HEK293 (cell line): ENCODE data around the gene EIF4ENIF1.
"Not testable (repeated sequence)": the region's sequence is repeated elsewhere in the genome, so short reads cannot be mapped to it uniquely, and the experiment has no call there.

Source experiments
- CTCF ChIA-PET: fragments of 350-600 bp; formaldehyde crosslinking; extraction: SDS; loops from one replicate; lab custom pipeline; 2021; ENCODE audit warnings: antibody characterized with exemption; lab: Yijun Ruan, JAX
- POLR2A ChIA-PET: fragments of 300-600 bp; formaldehyde crosslinking; extraction: SDS; loops from one replicate; lab custom pipeline; 2020; ENCODE audit warnings: antibody characterized with exemption, inconsistent platforms; lab: Yijun Ruan, JAX
- H3K27ac ChIP-seq: fragments of 200-500 bp; sonication (Bioruptor generic); 2 replicates; pipeline ENCODE4 v1.5.1; 2014; ENCODE audit warnings: low read depth, low read length, control low read depth, inconsistent platforms; ENCODE audit errors: extremely low read depth
- H3K36me3 ChIP-seq, 2 experiments: fragments of 200-500 bp in 1 of 2; sonication (Bioruptor generic) in 1 of 2; 1 replicate in 1 of 2; 2 replicates in 1 of 2; pipeline ENCODE4 v1.5.1; 2014 to 2017; ENCODE audit warnings: inconsistent platforms in 2 of 2, low read length in 2 of 2; ENCODE audit not compliant: control insufficient read depth in 2 of 2, insufficient read depth in 1 of 2
- H3K4me1 ChIP-seq: fragments of 200-500 bp; sonication (Bioruptor generic); 2 replicates; pipeline ENCODE4 v1.5.1; 2014; ENCODE audit warnings: mild to moderate bottlenecking, low read length, inconsistent platforms; ENCODE audit not compliant: control insufficient read depth, insufficient read depth
- H3K4me3 ChIP-seq: 2 replicates; pipeline ENCODE4 v1.5.1; 2011; ENCODE audit warnings: low read depth, mild to moderate bottlenecking, control low read depth, low read length, moderate library complexity
- H3K9me3 ChIP-seq: fragments of 200-500 bp; sonication (Bioruptor generic); 2 replicates; pipeline ENCODE4 v1.5.1; 2014; ENCODE audit warnings: low read depth, low read length, inconsistent platforms; ENCODE audit not compliant: control insufficient read depth, insufficient read depth
- BCL6B ChIP-seq: fragments of 450-650 bp; formaldehyde crosslinking; IDR thresholded peaks from 2 replicates; pipeline ENCODE4 v1.5.1; 2017; ENCODE audit warnings: missing biosample characterization, missing genetic modification characterization
- EGR2 ChIP-seq: fragments of 450-650 bp; formaldehyde crosslinking; IDR thresholded peaks from 2 replicates; pipeline ENCODE4 v1.5.1; 2016; ENCODE audit warnings: low read depth, missing biosample characterization, missing genetic modification characterization
- GLI4 ChIP-seq: fragments of 450-650 bp; formaldehyde crosslinking; IDR thresholded peaks from 2 replicates; pipeline ENCODE4 v1.5.1; 2016; ENCODE audit warnings: missing biosample characterization, missing genetic modification characterization
- MZF1 ChIP-seq: fragments of 450-650 bp; formaldehyde crosslinking; IDR thresholded peaks from 2 replicates; pipeline ENCODE4 v1.5.1; 2017; ENCODE audit warnings: missing biosample characterization, missing genetic modification characterization, borderline replicate concordance
- PBX3 ChIP-seq: sonication (generic); formaldehyde crosslinking; IDR thresholded peaks from 2 replicates; pipeline ENCODE4 v1.8.1; 2022; ENCODE audit warnings: mild to moderate bottlenecking, moderate library complexity, missing genetic modification reagents
- REPIN1 ChIP-seq: fragments of 450-650 bp; formaldehyde crosslinking; IDR thresholded peaks from 2 replicates; pipeline ENCODE4 v1.5.1; 2017; ENCODE audit warnings: missing biosample characterization, missing genetic modification characterization, low read depth
- ZBTB17 ChIP-seq: fragments of 450-650 bp; formaldehyde crosslinking; IDR thresholded peaks from 2 replicates; pipeline ENCODE4 v1.5.1; 2016; ENCODE audit warnings: missing biosample characterization, missing genetic modification characterization
- ZFHX2 ChIP-seq: fragments of 450-650 bp; formaldehyde crosslinking; conservative IDR thresholded peaks from 2 replicates; pipeline ENCODE4 v1.5.1; 2016; ENCODE audit warnings: missing biosample characterization, missing genetic modification characterization
- ZNF148 ChIP-seq: fragments of 450-650 bp; formaldehyde crosslinking; IDR thresholded peaks from 2 replicates; pipeline ENCODE4 v1.5.0; 2017; ENCODE audit warnings: missing biosample characterization, missing genetic modification characterization, borderline replicate concordance
- ZNF157 ChIP-seq: fragments of 450-650 bp; formaldehyde crosslinking; IDR thresholded peaks from 2 replicates; pipeline ENCODE4 v1.5.1; 2016; ENCODE audit warnings: missing biosample characterization, missing genetic modification characterization
- ZNF266 ChIP-seq: fragments of 450-650 bp; formaldehyde crosslinking; IDR thresholded peaks from 2 replicates; pipeline ENCODE4 v1.5.1; 2016; ENCODE audit warnings: missing biosample characterization, missing genetic modification characterization, low read depth
- ZNF302 ChIP-seq: fragments of 450-650 bp; formaldehyde crosslinking; IDR thresholded peaks from 2 replicates; pipeline ENCODE4 v1.5.1; 2016; ENCODE audit warnings: missing biosample characterization, missing genetic modification characterization, low read depth
- ZNF366 ChIP-seq: fragments of 450-650 bp; formaldehyde crosslinking; conservative IDR thresholded peaks from 2 replicates; pipeline ENCODE4 v1.5.1; 2016; ENCODE audit warnings: missing biosample characterization, missing genetic modification characterization
- ZNF501 ChIP-seq: fragments of 450-650 bp; formaldehyde crosslinking; IDR thresholded peaks from 2 replicates; pipeline ENCODE4 v1.5.1; 2016; ENCODE audit warnings: missing biosample characterization, missing genetic modification characterization
- ZNF626 ChIP-seq: fragments of 450-650 bp; sonication (Bioruptor Pico); formaldehyde crosslinking; IDR thresholded peaks from 2 replicates; pipeline ENCODE4 v1.5.1; 2018; ENCODE audit warnings: missing biosample characterization, missing genetic modification characterization, inconsistent platforms
- ZNF830 ChIP-seq: fragments of 450-650 bp; IDR thresholded peaks from 2 replicates; pipeline ENCODE4 v1.5.0; 2018; ENCODE audit warnings: missing biosample characterization, missing genetic modification characterization, low read depth, mild to moderate bottlenecking, moderate library complexity

The EIF4ENIF1 gene

GRCh38 chr22:31495343-31495742 lies 5.7 kb upstream of the EIF4ENIF1 start:
- no peaks in the 10 kb centered on the region for H3K9me3 ChIP-seq
- CTCF ChIA-PET: interaction anchor here (0.6 to 0.7 kb wide), 2 partner anchors 7 to 770 kb away, joined by 3 read pairs; no protein-coding TSS in a partner anchor
- peaks cover 0 to 4% of the 10 kb centered on the region in 2 experiments; a peak in 2 of 3 replicates for H3K36me3 ChIP-seq
- 0 out of 2 replicates have a peak, but pooled peaks cover 2% of the 10 kb centered on the region for H3K4me1 ChIP-seq
- no peak for TF ChIP-seq ZNF148
- no peak for TF ChIP-seq PBX3 (CRISPR knock-in tag)
- TF ChIP-seq GLI4: no peak
- TF ChIP-seq ZNF626 (tag by site-specific recombination): no peak
- TF ChIP-seq ZNF302 (tag by site-specific recombination): no peak
- TF ChIP-seq BCL6B: no peak
- no peak for TF ChIP-seq ZNF830 (tag by site-specific recombination)
- no peak for TF ChIP-seq REPIN1 (tag by site-specific recombination)
- H3K27ac ChIP-seq: no peak overlapping the region
- no peak overlapping the region; the same call in 1 of the 2 replicates for H3K4me3 ChIP-seq
- POLR2A ChIA-PET: interaction anchor here (0.6 kb wide), 1 partner anchor 13 kb away, joined by 3 read pairs; no protein-coding TSS in a partner anchor

- H3K9me3 ChIP-seq, H3K4me3 ChIP-seq, H3K27ac ChIP-seq, H3K36me3 ChIP-seq, H3K4me1 ChIP-seq: not testable (repeated sequence)
- CTCF ChIA-PET: interaction anchor here (0.5 to 0.7 kb wide), 3 partner anchors 23 to 408 kb away, joined by 3 read pairs; no protein-coding TSS in a partner anchor
- POLR2A ChIA-PET: interaction anchor here (0.6 kb wide), 1 partner anchor 45 kb away, joined by 6 read pairs; no protein-coding TSS in a partner anchor
Observed at GRCh38 chr22:31493355-31493754, 3.7 kb upstream of the EIF4ENIF1 start.

GRCh38 chr22:31492151-31492550 lies 2.5 kb upstream of the EIF4ENIF1 start:
- no peak for TF ChIP-seq ZBTB17 (tag by site-specific recombination)
- TF ChIP-seq ZNF157 (tag by site-specific recombination): no peak
- no peak for TF ChIP-seq ZNF366 (tag by site-specific recombination)
- peak; percentile 38; the same call in 1 of the 2 replicates for TF ChIP-seq ZFHX2 (tag by site-specific recombination)
- no peak for TF ChIP-seq MZF1 (tag by site-specific recombination)
- peak; percentile 55 for TF ChIP-seq EGR2 (tag by site-specific recombination)
- no peak for TF ChIP-seq ZNF266 (tag by site-specific recombination)
- no peak for TF ChIP-seq ZNF501
- no peak overlapping the region for H3K4me3 ChIP-seq
- no peaks in the 10 kb centered on the region for H3K9me3 ChIP-seq
- H3K27ac ChIP-seq: no peak overlapping the region
- H3K36me3 ChIP-seq: peaks cover 6 to 18% of the 10 kb centered on the region in 2 experiments; a peak in 2 of 3 replicates
- POLR2A ChIA-PET: interaction anchor here (1.1 to 1.3 kb wide), 2 partner anchors 146 to 170 kb away, joined by 3 to 4 read pairs; partner anchors contain the start of genes PATZ1 and PISD
- CTCF ChIA-PET: interaction anchor here (1.2 to 1.4 kb wide), 2 partner anchors 65 to 138 kb away, joined by 3 to 4 read pairs; no protein-coding TSS in a partner anchor
- peaks cover 4% of the 10 kb centered on the region; the same call in 1 of the 2 replicates for H3K4me1 ChIP-seq
